ENCODE data around the gene PRKCB.

PRKCB gene

DNA sequence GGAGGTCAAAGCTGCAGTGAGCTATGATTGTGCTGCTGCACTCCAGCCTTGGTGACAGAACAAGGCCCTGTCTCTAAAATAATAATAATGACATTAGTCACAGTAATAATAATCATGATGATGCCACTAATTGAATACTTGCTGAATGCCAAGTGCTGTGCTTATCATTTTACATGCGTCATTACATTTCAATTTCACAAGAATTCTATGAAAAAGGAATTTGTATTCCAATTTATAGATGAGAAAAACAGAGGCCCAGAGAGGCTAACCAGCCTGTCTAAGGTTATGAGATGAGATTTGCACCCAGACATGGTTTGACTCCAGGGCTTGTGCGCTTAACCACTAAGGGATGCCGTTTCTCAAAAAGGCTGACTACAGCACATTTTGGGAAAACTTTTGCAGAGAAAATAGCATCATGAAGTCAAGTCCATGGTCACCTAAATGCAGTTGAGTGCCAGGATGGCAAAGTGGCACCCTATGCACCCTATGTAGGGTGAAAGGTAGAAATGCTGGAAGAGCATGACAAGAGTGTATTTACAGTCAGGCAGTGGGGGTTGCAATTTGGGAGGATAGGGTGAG lies 276.0 kb downstream of the PRKCB start:
- Histone ChIP-seq H3K79me2 (ENCODE audit: low read length) (no peaks in the 10 kb centered on the region), H3K4me3 (ENCODE audit: low read length) (no peak overlapping the region), H3K27ac (ENCODE audit: low read length) (no peak overlapping the region), H4K20me1 (ENCODE audit: insufficient read depth, low read length) (no peaks in the 10 kb centered on the region), H3K4me1 (ENCODE audit: low read length) (no peaks in the 10 kb centered on the region), H2AFZ (ENCODE audit: low read depth, low read length) (no peak overlapping the region), H3K9me3 (ENCODE audit: insufficient read depth, low read length) (no peaks in the 10 kb centered on the region), H3K36me3 (replicated peaks; ENCODE audit: low read depth, low read length) (no peaks in the 10 kb centered on the region), H3K4me2 (ENCODE audit: low read length) (no peak overlapping the region), H3K27me3 (ENCODE audit: low read depth, low read length) (no peaks in the 10 kb centered on the region), H3K9ac (ENCODE audit: low read length) (no peak overlapping the region)
- no peak for TF ChIP-seq EZH2phosphoT487 (IDR thresholded peaks at IDR 0.05; ENCODE audit: low read depth)
- TF ChIP-seq, protein P1, sequence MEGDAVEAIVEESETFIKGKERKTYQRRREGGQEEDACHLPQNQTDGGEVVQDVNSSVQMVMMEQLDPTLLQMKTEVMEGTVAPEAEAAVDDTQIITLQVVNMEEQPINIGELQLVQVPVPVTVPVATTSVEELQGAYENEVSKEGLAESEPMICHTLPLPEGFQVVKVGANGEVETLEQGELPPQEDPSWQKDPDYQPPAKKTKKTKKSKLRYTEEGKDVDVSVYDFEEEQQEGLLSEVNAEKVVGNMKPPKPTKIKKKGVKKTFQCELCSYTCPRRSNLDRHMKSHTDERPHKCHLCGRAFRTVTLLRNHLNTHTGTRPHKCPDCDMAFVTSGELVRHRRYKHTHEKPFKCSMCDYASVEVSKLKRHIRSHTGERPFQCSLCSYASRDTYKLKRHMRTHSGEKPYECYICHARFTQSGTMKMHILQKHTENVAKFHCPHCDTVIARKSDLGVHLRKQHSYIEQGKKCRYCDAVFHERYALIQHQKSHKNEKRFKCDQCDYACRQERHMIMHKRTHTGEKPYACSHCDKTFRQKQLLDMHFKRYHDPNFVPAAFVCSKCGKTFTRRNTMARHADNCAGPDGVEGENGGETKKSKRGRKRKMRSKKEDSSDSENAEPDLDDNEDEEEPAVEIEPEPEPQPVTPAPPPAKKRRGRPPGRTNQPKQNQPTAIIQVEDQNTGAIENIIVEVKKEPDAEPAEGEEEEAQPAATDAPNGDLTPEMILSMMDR (IDR thresholded peaks at IDR 0.05; ENCODE audit: low read depth, low read length): no peak

DNA sequence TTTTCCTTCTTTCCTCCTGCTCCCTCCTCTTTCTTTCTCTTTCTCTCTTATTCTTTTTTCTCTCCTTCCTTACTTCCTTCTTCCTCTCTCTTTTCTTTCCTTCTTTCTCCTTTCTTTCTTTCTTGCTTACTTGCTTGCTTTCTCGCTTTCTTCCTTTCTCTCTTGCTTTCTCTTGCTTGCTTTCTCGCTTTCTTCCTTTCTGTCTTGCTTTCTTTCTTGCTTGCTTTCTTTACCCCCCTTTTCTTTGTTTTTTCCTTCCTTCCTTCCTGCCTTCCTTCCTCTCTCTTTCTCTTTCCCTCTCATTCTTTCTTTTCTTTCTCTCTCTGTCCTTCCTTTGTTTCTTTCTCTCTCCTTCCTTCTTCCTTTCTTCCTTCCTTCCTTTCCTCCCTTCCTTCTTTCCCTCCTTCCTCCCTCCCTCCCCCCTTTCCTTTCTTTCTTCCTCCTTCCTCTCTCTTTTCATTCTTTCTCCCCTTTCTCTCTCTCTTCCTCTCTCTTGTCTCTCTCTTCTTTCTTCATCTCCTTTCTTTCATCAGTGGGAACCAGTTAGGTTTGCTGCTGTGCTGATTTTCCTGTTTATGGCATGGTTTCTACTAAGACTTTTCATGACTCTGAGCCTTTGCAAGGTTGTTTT lies 277.4 kb downstream of the PRKCB start:
- H3K36me3 ChIP-seq (replicated peaks; ENCODE audit: low read depth, low read length): no peaks in the 10 kb centered on the region
- H3K79me2 ChIP-seq (ENCODE audit: low read length): no peaks in the 10 kb centered on the region
- no peak overlapping the region for H3K4me2 ChIP-seq (ENCODE audit: low read length)
- H3K4me3 ChIP-seq (ENCODE audit: low read length): no peak overlapping the region
- no peaks in the 10 kb centered on the region for H4K20me1 ChIP-seq (ENCODE audit: insufficient read depth, low read length)
- H3K9me3 ChIP-seq (ENCODE audit: insufficient read depth, low read length): no peaks in the 10 kb centered on the region
- H3K4me1 ChIP-seq (ENCODE audit: low read length): no peaks in the 10 kb centered on the region
- peaks cover 2% of the 10 kb centered on the region; the same call in 1 of the 2 replicates for H3K27me3 ChIP-seq (ENCODE audit: low read depth, low read length)
- no peak for TF ChIP-seq EZH2phosphoT487 (IDR thresholded peaks at IDR 0.05; ENCODE audit: low read depth)
- TF ChIP-seq, protein P1 (IDR thresholded peaks at IDR 0.05; ENCODE audit: low read depth, low read length): no peak
- no peak overlapping the region for H3K27ac ChIP-seq (ENCODE audit: low read length)
- no peak overlapping the region for H3K9ac ChIP-seq (ENCODE audit: low read length)
- H2AFZ ChIP-seq (ENCODE audit: low read depth, low read length): no peak overlapping the region

DNA sequence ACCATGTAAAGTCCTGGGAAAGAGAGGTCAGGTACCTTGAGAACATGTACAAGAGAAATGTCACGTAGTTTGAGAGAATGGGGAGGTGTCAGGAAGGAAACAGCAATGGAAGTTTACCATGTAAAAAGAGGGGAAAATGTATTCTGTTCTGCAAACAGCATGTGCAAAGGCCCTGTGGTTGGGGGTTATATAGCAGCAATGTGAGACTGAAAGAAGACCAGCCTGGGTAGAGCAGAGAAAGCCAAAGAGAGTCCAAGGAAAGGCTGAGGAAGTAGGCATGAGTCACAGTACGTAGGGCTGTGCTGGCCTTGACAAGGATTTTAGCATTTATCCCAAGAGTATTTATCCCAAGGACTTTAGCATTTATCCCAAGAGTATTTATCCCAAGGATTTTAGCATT lies 279.1 kb downstream of the PRKCB start:
- no peak for TF ChIP-seq EZH2phosphoT487 (IDR thresholded peaks at IDR 0.05; ENCODE audit: low read depth)
- TF ChIP-seq, protein P1 (IDR thresholded peaks at IDR 0.05; ENCODE audit: low read depth, low read length): no peak
- H3K9ac ChIP-seq (ENCODE audit: low read length): no peak overlapping the region
- H3K27me3 ChIP-seq (ENCODE audit: low read depth, low read length): peaks cover 4% of the 10 kb centered on the region

DNA sequence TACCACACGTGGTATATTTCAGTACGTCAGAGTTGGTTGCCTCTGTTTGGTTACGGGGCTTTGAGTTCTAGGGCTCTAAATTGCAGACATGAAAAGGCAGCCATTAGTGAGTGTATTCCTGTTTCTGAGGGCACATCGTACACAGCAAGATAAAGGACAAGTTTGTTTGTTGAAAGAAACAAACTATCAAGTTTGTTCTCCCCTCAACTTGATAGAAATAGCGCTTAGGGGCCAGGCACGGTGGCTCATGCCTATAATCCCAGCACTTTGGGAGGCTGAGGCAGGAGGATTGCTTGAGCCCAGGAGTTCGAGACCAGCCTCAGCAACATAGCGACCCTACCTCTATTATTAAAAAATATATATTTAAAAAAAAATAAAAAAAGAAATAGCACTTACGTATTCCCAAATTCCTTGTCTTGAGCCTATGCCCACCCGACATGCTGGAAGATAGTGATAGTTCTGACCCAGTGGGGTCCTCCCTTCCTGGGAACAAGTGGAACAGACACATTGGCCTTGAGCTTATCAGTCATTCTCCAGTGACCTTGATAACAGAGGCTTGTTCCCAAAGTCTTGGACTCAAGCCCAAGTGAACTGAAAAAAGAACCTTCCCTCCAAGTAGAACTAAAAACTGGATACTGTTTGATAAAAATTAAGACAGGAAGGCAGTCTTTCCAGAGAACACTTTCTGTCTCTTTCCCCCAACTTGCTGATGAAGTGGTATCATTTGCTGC lies 280.4 kb downstream of the PRKCB start:
- Histone ChIP-seq H3K4me1 (ENCODE audit: low read length) (no peaks in the 10 kb centered on the region), H4K20me1 (ENCODE audit: insufficient read depth, low read length) (no peaks in the 10 kb centered on the region), H3K79me2 (ENCODE audit: low read length) (no peaks in the 10 kb centered on the region), H3K4me3 (ENCODE audit: low read length) (no peak overlapping the region), H2AFZ (ENCODE audit: low read depth, low read length) (no peak overlapping the region), H3K9me3 (ENCODE audit: insufficient read depth, low read length) (no peaks in the 10 kb centered on the region), H3K9ac (ENCODE audit: low read length) (no peak overlapping the region), H3K27ac (ENCODE audit: low read length) (no peak overlapping the region), H3K36me3 (replicated peaks; ENCODE audit: low read depth, low read length) (no peaks in the 10 kb centered on the region), H3K4me2 (ENCODE audit: low read length) (no peak overlapping the region), H3K27me3 (ENCODE audit: low read depth, low read length) (peaks cover 4% of the 10 kb centered on the region)
- TF ChIP-seq, protein P1 (IDR thresholded peaks at IDR 0.05; ENCODE audit: low read depth, low read length): no peak
- TF ChIP-seq EZH2phosphoT487 (IDR thresholded peaks at IDR 0.05; ENCODE audit: low read depth): no peak

More for the DNA sequence above, 279.1 kb downstream of the PRKCB start:
- Histone ChIP-seq H3K9me3 (ENCODE audit: insufficient read depth, low read length) (no peaks in the 10 kb centered on the region), H2AFZ (ENCODE audit: low read depth, low read length) (no peak overlapping the region), H3K4me1 (ENCODE audit: low read length) (no peaks in the 10 kb centered on the region), H4K20me1 (ENCODE audit: insufficient read depth, low read length) (no peaks in the 10 kb centered on the region), H3K79me2 (ENCODE audit: low read length) (no peaks in the 10 kb centered on the region), H3K4me3 (ENCODE audit: low read length) (no peak overlapping the region), H3K4me2 (ENCODE audit: low read length) (no peak overlapping the region), H3K36me3 (replicated peaks; ENCODE audit: low read depth, low read length) (no peaks in the 10 kb centered on the region), H3K27ac (ENCODE audit: low read length) (no peak overlapping the region)

Measured in OCI-LY3 (cell line).